HepG2 (cell line): ENCODE measurements around the gene OR12D1. TPM values are rescaled to one million over a fixed set of nuclear protein-coding genes. Genes with fewer than 3 reads are reported as not detected.

Source experiments
- ATAC-seq: fragments of 200-7000 bp; cut with Tn5 transposase; 3 replicates; pipeline ENCODE4 v1.9.1; 2020; ENCODE audit warnings: mild to moderate bottlenecking, moderate library complexity
- BruUV-seq: library from RNA; stranded (reverse); fragments of 400-500 nt; replicated peaks from 2 replicates; lab custom pipeline; 2021; lab: Mats Ljungman, UMichigan
- CTCF ChIA-PET: fragments of 300-600 bp; formaldehyde crosslinking; extraction: SDS; loops from one replicate; lab custom pipeline; 2021; ENCODE audit warnings: low total read pairs, inconsistent platforms, low intra/inter-chr PET ratio; lab: Yijun Ruan, JAX
- POLR2A ChIA-PET: fragments of 350-600 bp; sonication (Branson Sonifier 250); formaldehyde crosslinking; loops from one replicate; lab custom pipeline; 2020; ENCODE audit warnings: antibody characterized with exemption, inconsistent platforms; lab: Yijun Ruan, JAX
- DNase-seq: peaks from one replicate; pipeline ENCODE4 v3.0.0-alpha.2; 2015; ENCODE audit warnings: low spot score
- FAIRE-seq: peaks from 3 replicates; lab custom pipeline; 2011; peaks lifted over from hg19 to GRCh38; lab: Jason Lieb, UNC
- H2AFZ ChIP-seq: one replicate; pipeline ENCODE4 v1.6.1; 2011; ENCODE audit warnings: low read length, inconsistent platforms
- H3K27ac ChIP-seq: fragments of 300-600 bp; 3 replicates; pipeline ENCODE4 v1.8.0; 2011; ENCODE audit warnings: mixed run types, mild to moderate bottlenecking, mixed read lengths, low read length, inconsistent platforms; ENCODE audit not compliant: insufficient read depth; ENCODE audit errors: extremely low read length
- H3K27me3 ChIP-seq, 2 experiments: fragments of 200-600 bp in 1 of 2; 2 replicates in 1 of 2; 3 replicates in 1 of 2; pipeline versions ENCODE4 v1.6.0 to v1.8.0; 2011; ENCODE audit warnings: low read length in 2 of 2, mild to moderate bottlenecking in 2 of 2, moderate library complexity in 2 of 2, inconsistent platforms in 1 of 2; ENCODE audit not compliant: insufficient read depth in 2 of 2, control insufficient read depth in 1 of 2
- H3K36me3 ChIP-seq, 2 experiments: fragments of 200-600 bp in 1 of 2; replicated peaks in 1 of 2; 2 replicates in 1 of 2; 3 replicates in 1 of 2; pipeline versions ENCODE4 v1.5.1 to v1.8.0; 2011; ENCODE audit warnings: low read length in 2 of 2, inconsistent platforms in 1 of 2; ENCODE audit not compliant: insufficient read depth in 2 of 2, control insufficient read depth in 1 of 2
- H3K4me1 ChIP-seq: 2 replicates; pipeline ENCODE4 v1.5.1; 2012; ENCODE audit warnings: low read length, inconsistent platforms; ENCODE audit not compliant: insufficient read depth
- H3K4me2 ChIP-seq: 2 replicates; pipeline ENCODE4 v1.6.0; 2011; ENCODE audit warnings: low read depth, low read length, inconsistent platforms
- H3K4me3 ChIP-seq, 3 experiments: fragments of 200-600 bp in 1 of 3; sonication (generic), shearing (Covaris generic) in 1 of 3; replicated peaks in 1 of 3; 2 replicates each; pipeline ENCODE4 v1.5.1; 2011 to 2016; ENCODE audit warnings: low read length in 3 of 3, inconsistent platforms in 2 of 3, low read depth in 2 of 3, mild to moderate bottlenecking in 2 of 3, control low read depth in 1 of 3, mixed read lengths in 1 of 3; ENCODE audit not compliant: insufficient read depth in 1 of 3
- H3K79me2 ChIP-seq: one replicate; pipeline ENCODE4 v1.6.1; 2011; ENCODE audit warnings: low read length, inconsistent platforms; ENCODE audit not compliant: insufficient read depth
- H3K9ac ChIP-seq: 2 replicates; pipeline ENCODE4 v1.6.0; 2011; ENCODE audit warnings: mild to moderate bottlenecking, low read depth, low read length, inconsistent platforms; ENCODE audit not compliant: insufficient read depth
- H3K9me3 ChIP-seq: 2 replicates; pipeline ENCODE4 v1.5.1; 2012; ENCODE audit warnings: mild to moderate bottlenecking, low read length
- H4K20me1 ChIP-seq: 2 replicates; pipeline ENCODE4 v1.6.0; 2011; ENCODE audit warnings: inconsistent platforms, mild to moderate bottlenecking, low read length, moderate library complexity; ENCODE audit not compliant: insufficient read depth
- DNMT1 ChIP-seq: sonication (generic); formaldehyde crosslinking; IDR thresholded peaks from 2 replicates; pipeline ENCODE4 v1.5.1; 2020; ENCODE audit warnings: mild to moderate bottlenecking, missing genetic modification reagents
- GPN1 ChIP-seq: sonication (generic); formaldehyde crosslinking; IDR thresholded peaks from 2 replicates; pipeline ENCODE4 v1.5.1; 2020; ENCODE audit warnings: missing genetic modification reagents, borderline replicate concordance
- PHF20 ChIP-seq: sonication (generic); formaldehyde crosslinking; IDR thresholded peaks from 2 replicates; pipeline ENCODE4 v1.5.0; 2020; ENCODE audit warnings: mild to moderate bottlenecking, missing genetic modification reagents
- RAD51 ChIP-seq: fragments of 450-650 bp; IDR thresholded peaks from 2 replicates; pipeline ENCODE4 v1.6.1; 2016; ENCODE audit warnings: borderline replicate concordance
- SATB2 ChIP-seq: sonication (generic); formaldehyde crosslinking; IDR thresholded peaks from 2 replicates; pipeline ENCODE4 v1.5.0; 2020; ENCODE audit warnings: missing genetic modification reagents
- SIN3B ChIP-seq: fragments of 150-350 bp; IDR thresholded peaks from 2 replicates; pipeline ENCODE4 v1.6.1; 2014; ENCODE audit warnings: low read length
- ZNF609 ChIP-seq: sonication (generic); formaldehyde crosslinking; IDR thresholded peaks from 2 replicates; pipeline ENCODE4 v1.4.0; 2020; ENCODE audit warnings: mild to moderate bottlenecking, missing genetic modification reagents, borderline replicate concordance
- ZNF768 ChIP-seq: sonication (generic); formaldehyde crosslinking; IDR thresholded peaks from 2 replicates; pipeline ENCODE4 v1.4.0; 2020; ENCODE audit warnings: missing genetic modification reagents
- in situ Hi-C: cut with HindIII; loops from 2 replicates; pipeline ENCODE4 v1.10.0; 2017; ENCODE audit warnings: low pct_unique_long_range_greater_than_20kb; ENCODE audit not compliant: extremely low pct_ligation_motif_present
- intact Hi-C: fragments of 100-400 bp; cut with micrococcal nuclease; formaldehyde crosslinking; loops from one replicate; pipeline ENCODE4 v1.10.0; 2022; ENCODE audit not compliant: unreplicated experiment
- polyA plus RNA-seq, 8 experiments: library from polyadenylated mRNA; depleted of rRNA in 3 of 8; stranded (reverse) in 7 of 8; unstranded in 1 of 8; fragments of >200 nt; fragmentation: Illumina TruSeq in 4 of 8; extraction: Trizol in 4 of 8; gene quantifications; 2 replicates each; pipeline versions ENCODE4 v1.2.1 to v1.2.3, GENCODE V29; 2011 to 2016; ENCODE audit warnings: low read depth in 4 of 8, missing spikeins in 1 of 8, mixed read lengths in 1 of 8; ENCODE audit not compliant: insufficient read depth in 1 of 8
- total RNA-seq, 5 experiments: library from RNA; depleted of rRNA; stranded (reverse); fragments of >200 nt; fragmentation: Illumina TruSeq; extraction: Trizol; gene quantifications; 2 replicates each; pipeline ENCODE4 v1.2.3, GENCODE V29; 2016; ENCODE audit warnings: low read depth in 1 of 5

Gene OR12D1
- total and polyA plus RNA-seq, 2 of the 13 experiments (the other 11 are each of a cell fraction or from before 2014, with no cell fraction given): 0.05 TPM; not detected in 1

GRCh38 chr6:29388533-29388932 lies 26.2 kb upstream of the OR12D1 start (continued):
- TF ChIP-seq ZNF609 (no peak), RAD51 (no peak)
- TF ChIP-seq, all 625 proteins: peak for 0

GRCh38 chr6:29395331-29395730 lies 19.4 kb upstream of the OR12D1 start, which contains the start of gene OR12D2:
TSS of gene OR12D2 (plus strand) at chr6:29395631. CDS start at chr6:29396700, 1,069 bp downstream.
- no peak within 1 kb of the TSS for H3K4me2 ChIP-seq
- ChIA-PET POLR2A (no interaction called here), CTCF (no interaction called here)
- no peak for ATAC-seq
- no peaks in the 10 kb centered on the region for H3K9me3 ChIP-seq
- no peak for FAIRE-seq
- BruUV-seq: no TSS peak
- H2AFZ ChIP-seq: no peak within 1 kb of the TSS
- intact Hi-C loops (no loop called here), in situ Hi-C loops (no loop called here)
- H3K79me2 ChIP-seq: no peaks in the 10 kb centered on the region
- H4K20me1 ChIP-seq: no peaks in the 10 kb centered on the region
- H3K27me3 ChIP-seq: no peaks in the 10 kb centered on the region
- H3K9ac ChIP-seq: no peak within 1 kb of the TSS
- H3K4me1 ChIP-seq: no peaks in the 10 kb centered on the region
- H3K27ac ChIP-seq: no peak within 1 kb of the TSS
- H3K36me3 ChIP-seq: no peaks in the 10 kb centered on the region
- TF ChIP-seq PHF20 (no peak), GPN1 (CRISPR knock-in tag) (no peak), ZNF768 (CRISPR knock-in tag) (no peak), DNMT1 (CRISPR knock-in tag) (no peak), SATB2 (CRISPR knock-in tag) (no peak), SIN3B (no peak)
- H3K4me3 ChIP-seq: no peak within 1 kb of the TSS
- no peak for DNase-seq
